Effector memory CD8-positive, alpha-beta T cell (primary cell): ENCODE measurements around the gene SPATA31C1.

Experiments
- ATAC-seq: fragments of 150-1000 bp; cut with Tn5 transposase; replicated peaks from 2 replicates; pipeline ENCODE4 v1.10.0; 2021; ENCODE audit warnings: mild to moderate bottlenecking, moderate library complexity
- DNase-seq, 3 experiments: peaks; one replicate each; pipeline ENCODE4 v3.0.0; 2021
- H3K27ac Mint-ChIP-seq, 2 donors: one replicate each; pipeline ENCODE4 v1.8.0; 2022; ENCODE audit warnings: mild to moderate bottlenecking in 2 of 2, mixed read lengths in 2 of 2, moderate library complexity in 2 of 2
- H3K27me3 Mint-ChIP-seq, 2 donors: one replicate each; pipeline ENCODE4 v1.8.0; 2022; ENCODE audit warnings: mixed read lengths in 2 of 2
- H3K36me3 Mint-ChIP-seq: one replicate; pipeline ENCODE4 v1.8.0; 2022; ENCODE audit warnings: mild to moderate bottlenecking, moderate library complexity, mixed read lengths; ENCODE audit not compliant: insufficient read depth
- H3K4me1 Mint-ChIP-seq, 2 donors: one replicate each; pipeline ENCODE4 v1.8.0; 2022; ENCODE audit warnings: low read depth in 2 of 2, mixed read lengths in 2 of 2
- H3K4me3 Mint-ChIP-seq, 2 donors: one replicate each; pipeline ENCODE4 v1.8.0; 2022; ENCODE audit warnings: mild to moderate bottlenecking in 2 of 2, mixed read lengths in 2 of 2, moderate library complexity in 2 of 2
- H3K9me3 Mint-ChIP-seq, 2 donors: one replicate each; pipeline ENCODE4 v1.8.0; 2022; ENCODE audit warnings: mixed read lengths in 2 of 2

The SPATA31C1 gene

DNA sequence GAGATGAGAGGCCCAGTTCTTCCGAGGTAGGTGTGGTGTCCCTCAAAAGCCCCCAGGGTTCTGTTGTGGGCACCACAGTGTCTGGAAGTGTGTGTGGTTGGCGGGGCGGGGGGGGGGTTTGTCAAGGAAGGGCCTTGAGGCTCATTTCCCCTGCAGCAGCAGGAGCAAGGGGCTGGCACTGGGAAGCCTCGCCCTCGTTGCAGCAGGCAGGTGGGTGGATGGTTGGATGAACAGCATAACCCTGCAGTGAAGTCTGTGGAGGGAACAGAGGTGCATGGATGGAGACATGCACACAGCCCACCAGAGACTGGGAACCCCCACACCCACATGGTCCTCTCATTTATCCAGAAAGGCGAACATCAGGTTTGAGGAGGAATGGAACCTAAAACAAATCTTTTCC, 37.1 kb upstream of the SPATA31C1 start:
- no peaks in the 10 kb centered on the region for H3K9me3 Mint-ChIP-seq
- H3K27me3 Mint-ChIP-seq, result peaks cover 29 to 78% of the 10 kb centered on the region in 2 donors
- no peak for ATAC-seq
- H3K4me1 Mint-ChIP-seq, result no peaks in the 10 kb centered on the region
- H3K4me3 Mint-ChIP-seq, result no peak overlapping the region
- H3K27ac Mint-ChIP-seq, result no peak overlapping the region
- no peak for DNase-seq
- peaks cover 3% of the 10 kb centered on the region for H3K36me3 Mint-ChIP-seq

DNA sequence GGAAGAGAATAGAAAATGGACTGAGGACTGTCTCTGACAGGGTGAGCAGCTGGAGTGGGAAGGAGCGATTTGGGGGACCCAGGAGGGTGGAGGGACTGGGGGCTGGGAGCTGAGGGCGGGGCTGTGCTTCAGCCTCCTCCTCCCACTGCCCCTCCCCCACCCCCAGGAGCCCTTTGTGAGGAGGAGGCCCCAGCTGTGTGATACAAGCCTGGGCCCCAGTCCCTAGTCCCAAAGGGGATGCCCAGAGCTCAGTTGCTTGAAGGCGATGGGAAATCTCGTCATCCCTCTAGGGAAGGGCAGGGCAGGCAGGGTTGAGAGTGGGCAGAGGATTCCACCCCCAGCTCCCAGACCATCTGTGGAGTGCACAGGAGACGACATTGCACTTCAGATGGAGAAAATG, 35.1 kb upstream of the SPATA31C1 start, which contains the start of gene SPATA31E1:
TSS of gene SPATA31E1 (plus strand) at position 251 of the 400 bp plus-strand sequence. CDS start at position 266, 15 bp downstream.
- no peak within 1 kb of the TSS for H3K27ac Mint-ChIP-seq
- H3K4me1 Mint-ChIP-seq, result no peaks in the 10 kb centered on the region
- H3K36me3 Mint-ChIP-seq, result no peaks in the 10 kb centered on the region
- no peak within 1 kb of the TSS for H3K4me3 Mint-ChIP-seq
- ATAC-seq (no peak), DNase-seq (no peak)
- peaks cover 24 to 78% of the 10 kb centered on the region in 2 donors for H3K27me3 Mint-ChIP-seq
- no peaks in the 10 kb centered on the region for H3K9me3 Mint-ChIP-seq

DNA sequence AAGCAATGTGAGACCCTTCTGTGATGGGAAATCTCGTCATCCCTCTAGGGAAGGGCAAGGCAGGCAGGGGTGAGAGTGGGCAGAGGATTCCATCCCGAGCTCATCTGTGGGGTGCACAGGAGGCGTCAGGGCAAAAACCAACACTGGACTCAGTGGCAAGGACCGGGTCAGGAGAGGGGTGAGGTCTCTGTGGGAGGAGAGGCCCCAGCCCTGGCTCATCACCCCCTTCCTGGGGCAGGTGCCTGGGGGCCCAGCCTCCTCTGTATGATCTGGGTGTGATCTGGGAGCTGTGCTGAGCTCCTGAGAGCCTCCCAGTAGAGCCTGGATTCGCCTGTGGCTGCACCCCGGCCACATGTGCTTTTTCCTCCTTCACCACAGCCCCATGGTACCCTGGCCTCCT, 34.5 kb upstream of the SPATA31C1 start:
- no peak overlapping the region for H3K4me3 Mint-ChIP-seq
- H3K27ac Mint-ChIP-seq, result no peak overlapping the region

DNA sequence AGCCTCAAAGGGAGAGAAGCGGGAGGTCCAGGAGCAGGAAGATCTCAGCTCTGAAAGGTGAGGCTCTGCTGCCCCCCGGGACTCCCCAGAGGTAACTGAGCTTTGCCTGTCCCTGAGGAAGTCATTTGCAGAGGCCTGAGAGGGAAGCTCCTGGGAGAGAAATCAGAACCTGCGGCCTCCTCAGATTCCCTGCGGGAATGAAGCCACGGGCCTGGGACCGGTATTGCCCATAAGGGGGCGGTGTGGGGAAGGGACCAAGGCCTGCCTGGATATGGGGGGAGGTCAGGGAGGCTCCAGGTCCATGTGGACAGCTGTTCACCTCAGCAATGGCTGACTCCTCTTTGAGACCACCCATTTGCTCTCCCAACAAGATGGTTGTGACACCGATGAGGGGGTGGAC, 33.8 kb upstream of the SPATA31C1 start:
- Mint-ChIP-seq H3K27me3 (peaks cover 21 to 82% of the 10 kb centered on the region in 2 donors), H3K27ac (no peak overlapping the region), H3K36me3 (no peaks in the 10 kb centered on the region), H3K4me1 (no peaks in the 10 kb centered on the region), H3K4me3 (no peak overlapping the region), H3K9me3 (no peaks in the 10 kb centered on the region)
- no peak for DNase-seq
- ATAC-seq, result no peak

More for the DNA sequence above, 34.5 kb upstream of the SPATA31C1 start:
- ATAC-seq (no peak), DNase-seq (no peak)
- Mint-ChIP-seq H3K4me1 (no peaks in the 10 kb centered on the region), H3K36me3 (no peaks in the 10 kb centered on the region), H3K9me3 (no peaks in the 10 kb centered on the region), H3K27me3 (peaks cover 21 to 80% of the 10 kb centered on the region in 2 donors)

DNA sequence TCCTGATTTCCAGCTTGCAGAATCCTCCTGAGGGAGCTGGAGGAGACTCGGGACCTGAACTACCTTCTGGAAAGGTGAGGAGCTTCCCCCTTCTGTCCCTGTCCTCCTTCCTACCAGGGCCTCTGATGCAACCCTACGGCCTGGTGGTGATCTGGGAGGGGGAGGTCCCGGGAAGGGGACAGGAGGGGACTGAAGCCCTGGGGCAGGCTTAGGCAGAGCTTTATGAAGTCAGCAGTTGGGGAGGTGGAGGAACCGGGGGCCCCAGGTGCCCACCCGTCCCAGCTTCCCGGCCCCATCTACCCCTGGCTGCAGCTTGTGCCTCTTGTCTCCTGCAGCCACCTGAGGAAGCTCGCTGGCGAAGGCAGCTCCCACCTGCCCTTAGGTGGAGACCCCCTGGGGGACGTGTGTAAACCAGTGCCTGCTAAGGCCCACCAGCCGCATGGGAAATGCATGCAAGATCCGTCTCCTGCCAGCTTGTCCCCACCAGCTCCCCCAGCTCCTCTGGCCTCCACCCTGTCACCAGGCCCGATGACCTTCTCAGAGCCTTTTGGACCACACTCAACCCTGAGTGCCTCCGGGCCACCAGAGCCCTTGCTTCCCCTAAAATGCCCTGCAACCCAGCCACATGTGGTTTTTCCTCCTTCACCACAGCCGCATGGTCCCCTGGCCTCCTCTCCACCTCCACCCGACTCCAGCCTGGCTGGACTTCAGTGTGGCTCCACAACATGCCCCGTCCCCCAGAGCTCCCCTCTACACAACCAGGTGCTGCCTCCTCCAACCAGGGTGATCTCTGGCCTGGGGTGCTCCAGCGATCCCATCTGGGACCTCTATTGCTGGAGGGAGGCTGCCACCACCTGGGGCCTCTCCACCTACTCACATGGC, 32.9 kb upstream of the SPATA31C1 start:
- Mint-ChIP-seq H3K4me1 (no peaks in the 10 kb centered on the region), H3K9me3 (no peaks in the 10 kb centered on the region), H3K27me3 (peaks cover 20 to 89% of the 10 kb centered on the region in 2 donors), H3K4me3 (no peak overlapping the region), H3K27ac (no peak overlapping the region), H3K36me3 (no peaks in the 10 kb centered on the region)
- ATAC-seq (no peak), DNase-seq (no peak)

DNA sequence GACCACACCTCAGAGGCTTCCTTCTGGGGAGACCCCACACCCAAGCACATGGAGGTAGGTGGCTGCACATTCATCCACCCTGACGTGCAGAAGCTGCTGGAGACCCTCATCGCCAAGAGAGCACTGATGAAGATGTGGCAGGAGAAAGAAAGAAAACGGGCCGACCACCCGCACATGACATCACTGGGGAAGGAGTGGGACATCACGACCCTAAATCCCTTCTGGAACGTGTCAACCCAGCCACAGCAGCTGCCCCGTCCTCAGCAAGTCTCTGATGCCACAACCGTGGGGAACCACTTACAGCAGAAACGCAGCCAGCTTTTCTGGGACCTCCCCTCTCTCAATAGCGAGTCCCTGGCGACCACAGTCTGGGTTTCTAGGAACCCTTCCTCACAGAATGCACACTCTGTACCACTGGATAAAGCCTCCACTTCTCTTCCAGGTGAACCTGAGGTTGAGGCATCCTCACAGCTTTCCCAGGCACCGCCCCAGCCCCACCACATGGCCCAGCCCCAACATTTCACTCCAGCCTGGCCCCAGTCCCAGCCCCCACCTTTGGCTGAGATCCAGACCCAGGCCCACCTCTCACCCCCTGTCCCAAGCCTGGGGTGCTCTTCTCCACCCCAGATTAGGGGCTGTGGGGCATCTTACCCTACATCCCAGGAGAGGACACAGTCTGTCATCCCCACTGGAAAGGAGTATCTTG, 32.1 kb upstream of the SPATA31C1 start:
- no peak for DNase-seq
- ATAC-seq, result no peak
- no peaks in the 10 kb centered on the region for H3K4me1 Mint-ChIP-seq
- H3K9me3 Mint-ChIP-seq, result no peaks in the 10 kb centered on the region
- no peaks in the 10 kb centered on the region for H3K36me3 Mint-ChIP-seq
- no peak overlapping the region for H3K4me3 Mint-ChIP-seq
- no peak overlapping the region for H3K27ac Mint-ChIP-seq
- H3K27me3 Mint-ChIP-seq, result peaks cover 14 to 87% of the 10 kb centered on the region in 2 donors

DNA sequence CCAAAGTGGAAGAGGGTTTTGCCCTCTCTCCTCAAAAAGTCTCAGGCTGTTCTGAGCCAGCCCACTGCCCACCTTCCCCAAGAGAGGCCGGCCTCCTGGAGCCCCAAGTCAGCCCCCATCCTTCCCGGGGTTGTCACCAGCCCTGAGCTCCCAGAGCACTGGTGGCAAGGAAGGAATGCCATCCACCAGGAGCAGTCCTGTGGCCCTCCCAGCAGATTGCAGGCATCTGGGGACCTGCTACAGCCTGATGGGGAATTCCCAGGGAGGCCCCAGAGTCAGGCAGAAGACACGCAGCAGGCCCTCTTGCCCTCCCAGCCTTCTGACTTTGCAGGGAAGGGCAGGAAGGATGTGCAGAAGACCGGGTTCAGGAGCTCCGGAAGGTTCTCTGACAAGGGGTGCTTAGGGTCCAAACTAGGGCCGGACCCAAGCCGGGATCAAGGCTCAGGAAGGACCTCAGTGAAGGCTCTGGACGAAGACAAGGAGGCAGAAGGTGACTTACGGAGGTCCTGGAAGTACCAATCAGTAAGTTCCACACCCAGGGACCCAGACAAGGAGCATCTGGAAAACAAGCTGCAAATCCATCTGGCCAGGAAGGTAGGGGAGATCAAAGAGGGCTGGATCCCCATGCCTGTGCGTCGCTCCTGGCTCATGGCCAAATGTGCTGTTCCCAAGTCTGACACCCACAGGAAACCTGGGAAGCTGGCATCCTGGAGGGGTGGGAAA, 31.4 kb upstream of the SPATA31C1 start:
- no peak overlapping the region for H3K27ac Mint-ChIP-seq
- no peaks in the 10 kb centered on the region for H3K4me1 Mint-ChIP-seq
- no peak for DNase-seq

DNA sequence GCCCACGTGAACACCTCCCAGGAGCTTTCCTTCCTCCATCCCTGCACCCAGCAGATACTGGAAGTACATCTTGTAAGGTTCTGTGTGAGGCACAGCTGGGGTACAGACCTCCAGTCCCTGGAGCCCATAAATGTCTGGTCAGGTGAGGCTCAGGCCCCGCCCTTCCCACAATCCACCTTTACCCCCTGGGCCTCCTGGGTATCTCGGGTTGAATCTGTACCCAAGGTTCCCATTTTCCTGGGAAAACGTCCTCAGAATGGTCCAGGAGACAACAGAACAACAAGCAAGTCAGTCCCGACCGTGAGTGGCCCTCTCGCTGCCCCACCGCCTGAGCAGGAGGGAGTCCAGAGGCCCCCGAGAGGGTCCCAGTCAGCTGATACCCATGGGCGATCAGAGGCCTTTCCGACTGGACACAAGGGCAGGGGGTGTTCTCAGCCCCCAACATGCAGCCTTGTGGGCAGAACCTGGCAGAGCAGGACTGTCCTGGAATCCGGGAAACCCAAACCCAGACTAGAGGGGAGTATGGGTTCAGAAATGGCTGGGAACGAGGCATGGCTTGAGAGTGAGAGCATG, 30.7 kb upstream of the SPATA31C1 start:
- ATAC-seq, result no peak
- Mint-ChIP-seq H3K4me1 (no peaks in the 10 kb centered on the region), H3K4me3 (no peak overlapping the region), H3K9me3 (no peaks in the 10 kb centered on the region), H3K27me3 (peaks cover 14 to 79% of the 10 kb centered on the region in 2 donors), H3K36me3 (no peaks in the 10 kb centered on the region), H3K27ac (no peak overlapping the region)
- DNase-seq, result no peak

More for the DNA sequence above, 31.4 kb upstream of the SPATA31C1 start:
- no peak for ATAC-seq
- H3K4me3 Mint-ChIP-seq, result no peak overlapping the region
- H3K27me3 Mint-ChIP-seq, result peaks cover 14 to 85% of the 10 kb centered on the region in 2 donors
- no peaks in the 10 kb centered on the region for H3K36me3 Mint-ChIP-seq
- no peaks in the 10 kb centered on the region for H3K9me3 Mint-ChIP-seq

DNA sequence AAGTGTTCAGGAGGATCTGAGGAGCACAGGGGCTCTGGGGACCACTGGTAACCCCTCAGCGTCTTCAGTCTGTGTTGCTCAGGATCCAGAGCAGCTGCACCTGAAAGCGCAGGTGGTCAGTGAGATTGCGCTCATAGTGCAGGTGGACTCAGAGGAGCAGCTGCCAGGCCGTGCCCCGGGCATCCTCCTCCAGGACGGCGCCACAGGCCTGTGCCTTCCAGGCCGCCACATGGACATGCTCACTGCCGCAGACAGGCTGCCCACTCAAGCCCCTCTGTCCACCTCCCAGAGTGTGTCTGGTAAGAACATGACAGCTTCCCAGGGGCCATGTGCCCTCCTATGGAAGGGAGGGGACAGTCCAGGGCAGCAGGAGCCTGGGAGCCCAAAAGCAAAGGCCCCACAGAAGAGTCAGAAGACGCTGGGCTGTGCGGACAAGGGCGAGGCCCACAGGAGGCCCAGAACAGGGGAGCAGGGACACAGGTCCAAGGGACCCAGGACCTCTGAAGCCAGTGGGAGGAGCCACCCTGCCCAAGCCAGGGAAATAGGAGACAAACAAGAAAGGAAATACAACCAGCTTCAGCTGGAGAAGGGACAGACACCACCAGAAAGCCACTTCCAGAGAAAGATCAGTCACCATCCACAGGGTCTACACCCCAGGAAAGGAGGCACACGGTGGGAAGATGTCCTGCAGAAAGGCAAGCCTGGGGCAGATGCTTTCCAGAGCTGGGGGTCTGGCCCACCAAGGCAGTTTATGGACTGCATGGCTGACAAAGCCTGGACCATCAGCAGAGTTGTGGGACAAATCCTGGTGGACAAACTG, 29.9 kb upstream of the SPATA31C1 start:
- Mint-ChIP-seq H3K4me1 (no peaks in the 10 kb centered on the region), H3K4me3 (no peak overlapping the region)

DNA sequence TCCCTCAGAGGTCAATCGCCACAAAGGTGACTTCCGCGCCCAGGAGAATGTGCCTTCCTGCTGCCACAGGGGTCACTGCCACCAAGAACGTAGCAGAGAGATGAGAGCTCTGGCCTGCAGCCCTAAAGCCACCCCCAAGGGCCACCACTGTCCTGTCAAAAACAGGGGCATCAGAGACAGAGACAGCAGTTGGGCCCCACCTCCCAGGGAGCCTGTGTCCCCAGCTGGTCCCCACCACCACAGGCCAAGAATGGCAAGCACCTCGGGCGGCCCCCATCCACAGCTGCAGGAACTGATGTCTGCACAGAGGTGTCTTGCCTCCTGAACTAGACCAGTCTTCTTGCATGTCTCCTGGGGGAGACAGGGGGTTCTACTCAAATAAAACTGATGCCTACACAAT, 29.3 kb upstream of the SPATA31C1 start:
- peaks cover 14 to 70% of the 10 kb centered on the region in 2 donors for H3K27me3 Mint-ChIP-seq
- H3K9me3 Mint-ChIP-seq, result no peaks in the 10 kb centered on the region

More for the DNA sequence above, 29.9 kb upstream of the SPATA31C1 start:
- H3K36me3 Mint-ChIP-seq, result no peaks in the 10 kb centered on the region
- no peak overlapping the region for H3K27ac Mint-ChIP-seq
- H3K27me3 Mint-ChIP-seq, result peaks cover 14 to 71% of the 10 kb centered on the region in 2 donors
- DNase-seq (no peak), ATAC-seq (no peak)
- no peaks in the 10 kb centered on the region for H3K9me3 Mint-ChIP-seq

DNA sequence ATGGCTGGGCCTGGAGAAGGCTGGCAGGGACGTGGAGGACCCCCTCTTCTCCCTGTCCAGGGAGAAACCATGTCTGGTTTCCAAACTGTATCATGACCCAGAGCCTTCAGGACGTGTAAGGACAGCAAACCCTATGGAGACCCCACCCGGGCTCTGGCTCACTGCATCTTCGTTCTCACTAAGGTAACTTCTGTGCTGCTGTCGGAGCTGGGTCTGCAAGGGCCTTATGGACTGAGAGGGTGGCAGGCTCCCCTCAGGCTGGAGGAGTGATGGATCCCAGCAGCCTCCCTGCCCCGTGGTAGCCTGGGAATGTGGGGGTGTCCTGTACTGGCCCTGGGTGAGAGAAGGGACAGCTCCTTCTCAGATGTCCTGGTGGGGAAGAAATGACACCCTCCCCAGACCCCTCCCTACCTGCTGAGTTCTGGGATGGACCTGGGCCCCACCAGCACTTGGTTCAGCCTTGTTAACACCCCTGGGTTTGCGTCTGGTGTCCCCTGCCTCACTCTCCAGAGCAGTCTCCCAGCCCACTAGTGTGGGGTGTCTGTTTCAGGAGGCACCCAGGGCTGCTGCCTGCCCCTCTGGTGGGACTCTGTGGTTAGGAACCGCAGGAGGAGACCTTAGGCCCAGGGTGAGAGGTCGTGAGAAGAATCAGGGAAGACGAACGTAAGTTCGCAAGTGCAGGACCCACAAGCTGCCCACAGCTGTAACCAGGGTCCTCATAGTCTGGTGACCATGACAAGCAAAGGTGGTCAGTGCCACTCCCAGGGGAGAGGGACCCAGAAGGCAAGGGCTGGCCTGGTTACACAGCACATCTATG, 28.5 kb upstream of the SPATA31C1 start:
- no peak for ATAC-seq
- no peak for DNase-seq
- H3K9me3 Mint-ChIP-seq, result no peaks in the 10 kb centered on the region
- peaks cover 14 to 68% of the 10 kb centered on the region in 2 donors for H3K27me3 Mint-ChIP-seq
- H3K4me3 Mint-ChIP-seq, result no peak overlapping the region
- no peak overlapping the region for H3K27ac Mint-ChIP-seq
- H3K4me1 Mint-ChIP-seq, result no peaks in the 10 kb centered on the region
- no peaks in the 10 kb centered on the region for H3K36me3 Mint-ChIP-seq

More for the DNA sequence above, 29.3 kb upstream of the SPATA31C1 start:
- Mint-ChIP-seq H3K4me1 (no peaks in the 10 kb centered on the region), H3K36me3 (no peaks in the 10 kb centered on the region), H3K27ac (no peak overlapping the region), H3K4me3 (no peak overlapping the region)
- DNase-seq (no peak), ATAC-seq (no peak)

DNA sequence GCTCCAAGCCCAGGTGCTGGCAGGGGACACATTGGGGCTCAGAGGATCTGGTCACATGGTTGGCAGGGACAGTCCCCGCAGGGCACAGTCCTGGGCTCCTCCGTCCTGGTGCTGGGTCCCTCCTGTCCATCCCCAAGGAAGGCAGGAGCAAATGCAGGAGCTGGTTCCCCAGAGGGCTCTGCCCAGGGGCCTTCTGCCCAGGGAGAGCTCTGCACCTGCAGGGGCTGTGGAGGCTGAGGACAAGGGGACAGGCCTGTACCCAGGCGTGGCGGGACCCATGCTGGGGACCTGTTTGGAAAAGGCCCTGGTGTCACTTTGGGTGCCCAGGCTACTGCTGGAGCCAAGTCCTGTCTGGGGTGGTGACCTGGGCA, 27.9 kb upstream of the SPATA31C1 start:
- Mint-ChIP-seq H3K27me3 (peaks cover 14 to 68% of the 10 kb centered on the region in 2 donors), H3K4me1 (no peaks in the 10 kb centered on the region), H3K27ac (no peak overlapping the region), H3K36me3 (no peaks in the 10 kb centered on the region), H3K4me3 (no peak overlapping the region), H3K9me3 (no peaks in the 10 kb centered on the region)
- no peak for ATAC-seq
- DNase-seq, result no peak
